SU-DHL-6 (cell line): ENCODE results near the gene LRBA.

Source experiments
- H2AFZ ChIP-seq: fragments of 200-600 bp; sonication (generic); 2 replicates; pipeline ENCODE4 v1.6.1; 2014; ENCODE audit warnings: low read depth, mild to moderate bottlenecking, moderate library complexity, mixed read lengths, antibody characterized with exemption, low read length; ENCODE audit not compliant: severe bottlenecking
- H3F3A ChIP-seq: fragments of 200-600 bp; shearing (Covaris generic); 2 replicates; pipeline ENCODE4 v1.6.0; 2016; ENCODE audit warnings: antibody characterized with exemption, mild to moderate bottlenecking; ENCODE audit not compliant: insufficient read depth
- H3K27ac ChIP-seq: fragments of 200-600 bp; sonication (generic); 2 replicates; pipeline ENCODE4 v1.5.1; 2016; ENCODE audit warnings: low read depth, mild to moderate bottlenecking, low read length, moderate library complexity, mixed read lengths
- H3K27me3 ChIP-seq: fragments of 200-600 bp; sonication (generic), shearing (Covaris generic); 2 replicates; pipeline ENCODE4 v1.6.0; 2014; ENCODE audit warnings: mild to moderate bottlenecking, low read length
- H3K36me3 ChIP-seq: fragments of 200-600 bp; sonication (generic); 2 replicates; pipeline ENCODE4 v1.6.1; 2014; ENCODE audit warnings: mild to moderate bottlenecking, low read length, mixed read lengths
- H3K4me2 ChIP-seq: fragments of 300-600, 200-600 bp; shearing (Covaris generic), sonication (generic); 2 replicates; pipeline ENCODE4 v1.6.0; 2014; ENCODE audit warnings: low read length, low read depth, mild to moderate bottlenecking; ENCODE audit not compliant: poor library complexity, severe bottlenecking
- H3K4me3 ChIP-seq: fragments of 200-600 bp; sonication (generic); 2 replicates; pipeline ENCODE4 v1.5.1; 2014; ENCODE audit warnings: antibody characterized with exemption, low read length, mild to moderate bottlenecking, mixed read lengths; ENCODE audit not compliant: insufficient read depth, poor library complexity, severe bottlenecking
- H3K79me2 ChIP-seq: fragments of 200-600 bp; sonication (generic); 2 replicates; pipeline ENCODE4 v1.6.1; 2014; ENCODE audit warnings: mild to moderate bottlenecking, low read length, moderate library complexity; ENCODE audit not compliant: insufficient read depth
- H3K9ac ChIP-seq: fragments of 200-600 bp; sonication (generic); 2 replicates; pipeline ENCODE4 v1.7.0; 2014; ENCODE audit warnings: mild to moderate bottlenecking, low read length
- H3K9me2 ChIP-seq: fragments of 200-600 bp; sonication (generic); replicated peaks from 2 replicates; pipeline ENCODE4 v1.6.1; 2014; ENCODE audit warnings: low read length; ENCODE audit not compliant: insufficient read depth
- H3K9me3 ChIP-seq: fragments of 200-600 bp; sonication (generic); 2 replicates; pipeline ENCODE4 v1.6.1; 2014; ENCODE audit warnings: low read length, mixed read lengths; ENCODE audit not compliant: insufficient read depth
- H4K20me1 ChIP-seq: fragments of 200-600 bp; sonication (generic); 2 replicates; pipeline ENCODE4 v1.6.1; 2014; ENCODE audit warnings: low read depth, mild to moderate bottlenecking, antibody characterized with exemption, low read length, moderate library complexity, mixed read lengths
- EZH2phosphoT487 ChIP-seq: fragments of 200-600 bp; sonication (generic), shearing (Covaris generic); conservative IDR thresholded peaks from 2 replicates; pipeline ENCODE4 v1.6.1; 2018; ENCODE audit warnings: mild to moderate bottlenecking, antibody characterized with exemption, low read length, moderate library complexity, mixed read lengths
- TF ChIP-seq, protein P1 (sequence below): fragments of 200-600 bp; sonication (generic); IDR thresholded peaks from one replicate; pipeline ENCODE4 v1.5.1; 2017; ENCODE audit warnings: antibody characterized with exemption, mild to moderate bottlenecking, low read length, moderate library complexity; ENCODE audit not compliant: insufficient read depth, poor library complexity, severe bottlenecking

Gene LRBA

DNA sequence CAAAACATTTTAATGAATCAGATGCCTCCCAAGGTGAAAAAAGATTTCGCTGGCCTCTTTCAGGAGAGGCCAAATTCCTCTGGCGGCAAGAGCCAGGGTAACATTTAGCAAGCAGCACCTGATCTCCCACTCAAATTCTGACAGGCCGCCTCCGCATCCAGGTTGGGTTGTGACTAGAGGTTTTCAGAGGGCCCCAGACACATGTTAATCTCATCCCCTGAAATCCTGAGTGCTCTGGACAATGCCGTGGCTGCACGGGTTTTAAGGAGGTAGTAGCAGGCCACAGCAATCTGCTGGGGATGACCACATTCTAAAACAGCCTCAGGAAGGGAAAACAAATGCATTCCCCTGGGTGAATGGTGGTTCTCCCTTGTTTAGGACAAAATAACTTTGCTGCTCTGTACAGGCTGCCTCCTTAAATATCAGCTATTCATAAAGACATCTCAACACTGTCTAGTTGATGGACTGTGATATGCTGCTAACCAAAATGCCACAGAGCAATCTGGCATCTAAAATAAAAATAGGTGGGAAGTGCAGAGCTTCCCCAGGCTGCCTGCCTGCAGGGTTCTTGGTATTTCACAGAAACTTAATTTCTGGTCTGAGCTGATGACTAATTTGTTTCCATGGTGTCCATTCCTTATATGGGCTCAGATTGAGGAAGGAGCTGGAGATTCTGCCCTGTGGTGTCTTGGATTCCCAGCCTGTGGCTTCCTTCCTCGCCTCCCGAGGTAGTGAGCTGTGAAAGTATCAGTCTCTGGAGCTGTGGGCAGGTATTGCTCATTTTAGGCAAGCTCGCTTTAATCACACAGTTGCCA lies 734.8 kb downstream of the LRBA start:
- TF ChIP-seq EZH2phosphoT487 = no peak
- TF ChIP-seq, protein P1, sequence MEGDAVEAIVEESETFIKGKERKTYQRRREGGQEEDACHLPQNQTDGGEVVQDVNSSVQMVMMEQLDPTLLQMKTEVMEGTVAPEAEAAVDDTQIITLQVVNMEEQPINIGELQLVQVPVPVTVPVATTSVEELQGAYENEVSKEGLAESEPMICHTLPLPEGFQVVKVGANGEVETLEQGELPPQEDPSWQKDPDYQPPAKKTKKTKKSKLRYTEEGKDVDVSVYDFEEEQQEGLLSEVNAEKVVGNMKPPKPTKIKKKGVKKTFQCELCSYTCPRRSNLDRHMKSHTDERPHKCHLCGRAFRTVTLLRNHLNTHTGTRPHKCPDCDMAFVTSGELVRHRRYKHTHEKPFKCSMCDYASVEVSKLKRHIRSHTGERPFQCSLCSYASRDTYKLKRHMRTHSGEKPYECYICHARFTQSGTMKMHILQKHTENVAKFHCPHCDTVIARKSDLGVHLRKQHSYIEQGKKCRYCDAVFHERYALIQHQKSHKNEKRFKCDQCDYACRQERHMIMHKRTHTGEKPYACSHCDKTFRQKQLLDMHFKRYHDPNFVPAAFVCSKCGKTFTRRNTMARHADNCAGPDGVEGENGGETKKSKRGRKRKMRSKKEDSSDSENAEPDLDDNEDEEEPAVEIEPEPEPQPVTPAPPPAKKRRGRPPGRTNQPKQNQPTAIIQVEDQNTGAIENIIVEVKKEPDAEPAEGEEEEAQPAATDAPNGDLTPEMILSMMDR = no peak
- Histone ChIP-seq H3K36me3 (no peaks in the 10 kb centered on the region), H3K79me2 (no peaks in the 10 kb centered on the region), H3K27me3 (no peaks in the 10 kb centered on the region), H3K9me3 (no peaks in the 10 kb centered on the region), H2AFZ (no peak overlapping the region), H3K9me2 (no peaks in the 10 kb centered on the region), H3F3A (no peaks in the 10 kb centered on the region), H4K20me1 (no peaks in the 10 kb centered on the region), H3K9ac (no peak overlapping the region), H3K4me3 (no peak overlapping the region), H3K4me2 (no peak overlapping the region), H3K27ac (no peak overlapping the region)

DNA sequence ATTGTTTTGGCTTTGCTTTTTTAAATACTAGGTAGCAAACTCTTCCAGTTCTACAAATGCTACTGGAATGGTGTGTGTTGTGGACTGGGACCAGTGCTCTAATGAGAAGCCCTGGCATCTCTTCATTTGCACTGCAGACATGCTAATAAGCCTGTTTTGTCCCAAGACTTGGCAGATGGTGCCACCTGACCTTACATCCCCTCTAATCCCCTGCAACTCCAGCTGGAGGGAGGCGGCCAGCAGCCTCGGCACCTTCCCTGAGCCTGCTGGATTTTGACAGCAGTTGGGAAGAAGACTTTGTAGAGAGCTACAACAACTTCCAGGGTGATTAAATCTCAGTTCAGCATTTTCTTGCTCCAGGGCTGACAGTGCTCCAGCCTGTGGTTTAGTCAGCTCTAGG lies 736.9 kb downstream of the LRBA start:
- no peaks in the 10 kb centered on the region for H3K79me2 ChIP-seq
- no peaks in the 10 kb centered on the region for H3K27me3 ChIP-seq
- H3K4me3 ChIP-seq = no peak overlapping the region
- H3F3A ChIP-seq = no peaks in the 10 kb centered on the region
- no peak overlapping the region for H3K4me2 ChIP-seq
- no peak overlapping the region for H3K9ac ChIP-seq
- H3K9me3 ChIP-seq = no peaks in the 10 kb centered on the region
- no peaks in the 10 kb centered on the region for H4K20me1 ChIP-seq
- no peak overlapping the region for H2AFZ ChIP-seq
- no peaks in the 10 kb centered on the region for H3K9me2 ChIP-seq
- no peak overlapping the region for H3K27ac ChIP-seq
- no peak for TF ChIP-seq EZH2phosphoT487
- TF ChIP-seq, protein P1 = no peak
- H3K36me3 ChIP-seq = no peaks in the 10 kb centered on the region

DNA sequence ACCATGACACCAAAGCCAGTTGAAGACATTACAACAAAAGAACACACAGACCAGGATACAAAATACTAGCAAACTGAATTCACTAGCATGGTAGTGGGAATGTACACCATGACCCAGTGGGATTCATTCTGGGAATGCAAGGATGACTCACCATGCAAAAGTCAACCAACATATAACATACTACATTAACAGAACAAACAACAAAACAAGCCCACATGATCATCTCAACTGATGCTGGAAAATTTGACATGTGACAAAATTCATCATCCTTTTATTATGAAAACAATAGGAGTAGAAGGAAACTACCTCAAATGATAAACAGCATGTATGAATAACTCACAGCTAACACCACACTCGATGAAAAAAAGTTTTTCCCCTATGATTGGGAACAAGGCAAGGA lies 746.6 kb downstream of the LRBA start:
- no peaks in the 10 kb centered on the region for H4K20me1 ChIP-seq
- H3F3A ChIP-seq = no peaks in the 10 kb centered on the region
- no peak overlapping the region for H3K4me3 ChIP-seq
- H3K9me3 ChIP-seq = no peaks in the 10 kb centered on the region
- H2AFZ ChIP-seq = no peak overlapping the region
- no peaks in the 10 kb centered on the region for H3K79me2 ChIP-seq
- H3K4me2 ChIP-seq = no peak overlapping the region
- no peak overlapping the region for H3K9ac ChIP-seq
- no peaks in the 10 kb centered on the region for H3K36me3 ChIP-seq
- H3K27me3 ChIP-seq = no peaks in the 10 kb centered on the region
- H3K9me2 ChIP-seq = no peaks in the 10 kb centered on the region
- H3K27ac ChIP-seq = no peak overlapping the region
- no peak for TF ChIP-seq EZH2phosphoT487
- TF ChIP-seq, protein P1 = no peak
